ENCODE data around the gene COA1.
"Not testable (repeated sequence)": the region's sequence is repeated elsewhere in the genome, so short reads cannot be mapped to it uniquely, and the experiment has no call there.

The COA1 gene

GRCh38 chr7:43726466-43726865 is 2.9 kb downstream of the COA1 start:
- DNase-seq = no peak

- no peak for DNase-seq
These were observed 4.1 kb downstream of the COA1 start for GRCh38 chr7:43725251-43725650.

- DNase-seq = no peak
These were observed 6.3 kb downstream of the COA1 start for GRCh38 chr7:43723007-43723341.

GRCh38 chr7:43721193-43721806 is 8.0 kb downstream of the COA1 start:
- peak; percentile 73 for DNase-seq

DNA sequence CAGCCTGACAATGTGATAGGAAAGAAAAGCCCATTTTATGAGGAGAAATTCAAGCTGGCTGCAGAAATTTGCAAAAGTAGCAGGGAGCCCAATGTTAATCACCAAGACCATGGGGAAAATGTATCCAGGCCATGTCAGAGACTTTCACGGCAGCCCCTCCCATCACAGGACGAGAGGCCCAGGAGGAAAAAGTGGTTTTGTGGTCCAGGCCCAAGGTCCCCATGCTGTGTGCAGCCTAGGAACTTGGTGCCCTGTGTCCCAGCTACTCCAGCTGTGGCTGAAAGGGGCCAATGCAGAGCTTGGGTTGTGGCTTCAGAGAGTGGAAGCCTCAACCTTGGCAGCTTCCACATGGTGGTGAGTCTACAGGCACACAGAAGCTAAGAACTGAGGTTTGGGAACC is 12.7 kb downstream of the COA1 start:
- DNase-seq = no peak

DNA sequence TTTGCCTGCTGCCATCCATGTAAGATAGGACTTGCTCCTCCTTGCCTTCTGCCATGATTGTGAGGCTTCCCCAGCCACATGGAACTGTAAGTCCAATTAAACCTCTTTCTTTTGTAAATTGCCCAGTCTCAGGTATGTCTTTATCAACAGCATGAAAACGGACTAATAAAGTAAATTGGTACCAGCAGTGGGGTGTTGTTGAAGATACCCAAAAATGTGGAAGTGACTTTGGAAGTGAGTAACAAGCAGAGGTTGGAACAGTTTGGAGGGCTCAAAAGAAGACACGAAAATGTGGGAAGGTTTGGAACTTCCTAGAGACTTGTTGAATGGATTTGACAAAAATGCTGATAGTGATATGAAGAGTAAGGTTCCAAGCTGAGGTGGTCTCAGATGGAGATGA is 13.4 kb downstream of the COA1 start:
- DNase-seq = not testable (repeated sequence)

DNA sequence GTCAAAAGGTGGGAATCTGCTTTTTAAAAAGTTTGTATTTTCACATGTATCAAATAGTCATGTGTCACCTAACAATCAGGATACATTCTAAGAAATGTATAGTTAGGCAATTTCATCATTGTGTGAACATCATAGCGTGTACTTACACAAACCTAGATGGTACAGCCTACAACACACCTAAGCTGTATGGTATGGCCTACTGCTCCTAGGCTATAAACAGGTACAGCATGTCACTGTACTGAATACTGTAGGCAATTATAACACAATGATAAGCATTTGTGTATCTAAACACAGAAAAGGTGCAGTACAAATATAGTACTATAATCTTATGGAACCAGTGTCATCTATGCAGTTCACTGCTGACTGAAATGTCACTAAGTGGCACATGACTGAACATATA is 17.8 kb downstream of the COA1 start:
- DNase-seq = no peak

DNA sequence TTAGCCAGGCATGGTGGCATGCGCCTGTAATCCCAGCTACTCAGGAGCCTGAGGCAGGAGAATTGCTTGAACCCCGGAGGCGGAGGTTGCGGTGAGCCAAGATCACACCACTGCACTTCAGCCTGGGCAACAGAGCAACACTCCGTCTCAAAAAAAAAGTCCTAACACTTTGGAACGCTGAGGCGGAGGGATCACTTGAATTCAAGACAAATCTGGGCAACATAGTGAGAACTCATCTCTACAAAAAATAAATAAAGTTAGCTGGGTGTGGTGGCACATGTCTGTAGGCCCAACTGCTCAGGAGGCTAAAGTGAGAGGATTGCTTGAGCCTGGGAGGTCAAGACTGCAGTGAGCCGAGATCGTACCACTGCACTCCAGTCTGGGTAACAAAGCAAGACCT is 21.3 kb downstream of the COA1 start:
- not testable (repeated sequence) for DNase-seq

- no peak for DNase-seq
These were observed 25.8 kb downstream of the COA1 start for GRCh38 chr7:43703573-43703972.

DNA sequence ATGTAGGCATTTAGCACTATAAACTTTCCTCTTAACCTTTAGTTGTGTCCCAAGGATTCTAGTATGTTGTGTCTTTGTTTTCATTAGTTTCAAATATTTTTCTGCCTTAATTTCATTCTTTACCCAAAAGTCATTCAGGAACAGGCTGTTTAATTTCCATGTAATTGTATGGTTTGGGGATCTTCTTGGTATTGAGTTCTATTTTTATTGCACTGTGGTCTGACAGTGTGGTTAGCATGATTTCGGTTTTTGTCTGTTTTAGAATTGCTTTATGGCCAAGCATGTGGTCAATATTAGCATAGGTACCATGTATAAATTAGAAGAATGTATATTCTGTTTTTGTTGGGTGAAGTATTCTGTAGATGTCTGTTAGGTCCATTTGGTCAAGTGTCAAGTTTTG is 26.3 kb downstream of the COA1 start:
- DNase-seq = no peak

- DNase-seq = no peak
These were observed 27.4 kb downstream of the COA1 start for GRCh38 chr7:43701929-43702328.

DNA sequence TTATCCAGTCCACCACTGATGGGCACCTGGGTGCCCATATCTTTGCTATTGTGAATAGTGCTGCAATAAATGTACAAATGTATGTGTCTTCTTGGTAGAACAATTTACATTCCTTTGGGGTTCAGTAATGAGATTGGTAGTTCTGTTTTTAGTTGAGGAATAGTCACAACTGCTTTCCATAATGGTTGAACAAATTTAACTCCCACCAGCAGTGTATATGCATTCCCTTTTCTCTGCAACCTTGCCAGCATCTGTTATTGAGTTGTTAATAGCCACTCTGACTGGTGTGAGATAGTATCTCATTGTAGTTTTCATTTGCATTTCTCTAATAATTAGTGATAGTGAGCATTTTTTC is 27.8 kb downstream of the COA1 start:
- DNase-seq = no peak

DNA sequence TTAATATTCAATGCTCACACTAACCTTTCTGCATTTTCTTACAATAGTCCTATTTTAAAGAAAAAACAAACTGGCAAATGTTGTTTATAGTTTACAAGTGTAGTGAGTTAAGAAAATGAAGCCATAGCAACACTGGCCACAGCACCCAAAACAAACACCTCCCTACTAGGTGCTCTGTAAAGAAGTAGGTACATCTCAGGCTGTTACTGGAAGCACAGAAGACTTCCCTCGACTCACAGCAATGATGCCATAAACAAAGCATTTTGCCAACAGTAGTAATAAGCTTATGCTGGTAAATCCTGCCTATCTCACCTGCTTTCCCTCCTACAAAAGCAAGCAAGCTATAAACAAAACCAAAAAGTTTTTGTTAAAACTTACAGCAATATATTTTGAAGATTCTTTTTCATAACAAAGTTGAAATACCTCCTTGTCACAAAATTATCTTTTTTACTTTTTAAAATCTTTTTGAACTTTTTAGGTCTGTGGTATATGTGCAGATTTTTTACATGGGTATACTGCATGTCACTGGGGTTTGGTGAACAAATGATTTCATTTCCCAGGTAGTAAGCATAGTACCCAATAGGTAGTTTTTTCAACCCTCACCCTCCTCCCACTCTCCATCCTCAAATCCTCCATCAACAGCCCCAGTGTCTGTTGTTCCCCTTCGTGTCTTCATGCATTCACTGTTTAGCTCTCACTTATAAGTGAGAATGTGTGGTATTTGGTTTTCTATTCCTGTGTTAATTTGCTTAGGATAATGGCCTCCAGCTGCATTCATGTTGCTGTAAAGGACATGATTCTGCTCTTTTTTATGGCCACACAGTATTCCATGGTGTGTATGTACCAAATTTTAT is 28.4 kb downstream of the COA1 start:
- DNase-seq = no peak

GRCh38 chr7:43700059-43700501 is 29.2 kb downstream of the COA1 start:
- DNase-seq = peak; percentile 67

DNA sequence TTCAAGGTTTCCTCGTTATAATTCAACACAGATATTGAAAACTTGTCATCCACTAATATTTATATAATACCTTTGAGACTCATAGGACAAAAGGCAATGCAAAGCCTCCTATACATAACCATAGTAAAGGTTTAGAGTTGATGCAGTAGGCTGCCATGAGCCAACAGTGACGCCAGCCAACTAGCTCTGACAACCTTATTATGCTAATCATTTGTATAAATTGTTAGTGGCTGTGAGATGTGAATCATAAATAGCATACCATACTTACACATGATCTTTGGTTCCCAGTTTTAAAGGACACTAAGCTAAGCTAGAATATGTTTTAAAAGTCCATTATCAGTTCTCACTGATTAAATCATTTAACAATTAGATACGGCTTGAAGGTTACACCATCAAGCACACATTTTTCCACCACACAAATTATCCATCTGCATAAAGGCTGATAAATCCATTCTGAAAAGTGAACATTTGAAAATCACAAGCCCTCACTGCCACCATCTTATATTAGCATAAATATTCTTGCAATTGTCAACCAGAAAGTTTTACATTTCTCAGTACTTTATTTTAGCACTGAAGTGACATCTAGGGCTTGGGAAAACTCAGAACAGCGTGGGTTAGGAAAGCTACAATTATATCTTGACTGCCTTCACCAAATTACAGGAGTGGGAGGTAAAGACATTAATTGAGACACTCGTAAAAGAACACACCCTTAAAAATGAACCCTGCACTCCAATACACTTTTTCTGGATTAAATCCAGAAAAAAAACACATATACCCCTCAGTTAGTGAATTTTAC is 30.7 kb downstream of the COA1 start:
- no peak for DNase-seq

- DNase-seq = no peak
These were observed 31.6 kb downstream of the COA1 start for GRCh38 chr7:43697690-43698089.

GRCh38 chr7:43695365-43695764 is 34.0 kb downstream of the COA1 start:
- no peak for DNase-seq

- no peak for DNase-seq
These were observed 34.9 kb downstream of the COA1 start for GRCh38 chr7:43694399-43694748.

- no peak for DNase-seq
These were observed 35.5 kb downstream of the COA1 start for GRCh38 chr7:43693687-43694398.

- DNase-seq = no peak
These were observed 36.5 kb downstream of the COA1 start for GRCh38 chr7:43692582-43693373.

DNA sequence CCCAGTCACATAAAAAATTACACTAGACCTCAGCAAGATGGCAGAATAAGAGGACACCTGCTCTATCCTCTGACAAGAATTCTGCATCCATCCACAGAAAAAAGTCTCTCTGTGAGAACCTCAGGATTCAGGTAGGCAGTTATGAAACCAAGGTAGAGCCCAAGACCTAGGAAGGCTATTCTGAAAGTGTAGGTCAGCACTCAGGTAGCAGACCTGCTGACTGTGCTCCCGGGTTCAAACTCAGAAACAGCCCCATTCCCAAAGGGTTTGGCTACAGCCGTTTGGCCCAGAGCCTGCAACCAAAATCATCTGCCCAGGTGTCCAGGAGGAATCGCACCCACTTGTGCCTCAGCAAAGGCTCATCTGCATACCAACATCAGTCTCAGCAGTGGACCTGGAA is 37.7 kb downstream of the COA1 start:
- DNase-seq = no peak

- no peak for DNase-seq
These were observed 40.2 kb downstream of the COA1 start for GRCh38 chr7:43689115-43689514.

DNA sequence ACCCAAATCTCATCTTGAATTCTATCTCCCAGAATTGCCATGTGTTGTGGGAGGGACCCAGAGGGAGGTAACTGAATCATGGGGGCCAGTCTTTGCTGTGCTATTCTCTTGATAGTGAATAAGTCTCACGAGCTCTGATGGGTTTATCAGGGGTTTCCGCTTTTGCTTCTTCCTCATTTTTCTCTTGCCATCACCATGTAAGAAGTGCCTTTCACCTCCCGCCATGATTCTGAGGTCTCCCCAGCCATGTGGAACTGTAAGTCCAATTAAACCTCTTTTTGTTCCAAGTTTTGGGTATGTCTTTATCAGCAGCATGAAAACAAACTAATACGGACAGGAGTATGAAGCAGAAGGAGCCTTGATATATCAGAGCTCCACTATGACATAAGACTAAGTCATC is 41.5 kb downstream of the COA1 start:
- DNase-seq = not testable (repeated sequence)
